Osteoblast (primary cell): Measurements from ENCODE around the gene MLNR. TPM values are rescaled to one million over a fixed set of nuclear protein-coding genes. Genes with fewer than 3 reads are reported as not detected.

ENCODE experiments used
- DNase-seq: peaks from one replicate; pipeline ENCODE4 v3.0.0; 2011; ENCODE audit warnings: low spot score, mixed read lengths; ENCODE audit not compliant: insufficient read length; ENCODE audit errors: missing footprints
- H2AFZ ChIP-seq: 2 replicates; pipeline ENCODE4 v1.6.0; 2011; ENCODE audit warnings: mild to moderate bottlenecking, low read length
- H3K27ac ChIP-seq: 2 replicates; pipeline ENCODE4 v1.5.1; 2011; ENCODE audit warnings: mild to moderate bottlenecking, low read depth, low read length, moderate library complexity
- H3K27me3 ChIP-seq: 2 replicates; pipeline ENCODE4 v1.6.0; 2012; ENCODE audit warnings: mild to moderate bottlenecking, control low read depth, inconsistent platforms, low read length, moderate library complexity; ENCODE audit not compliant: insufficient read depth
- H3K36me3 ChIP-seq: 2 replicates; pipeline ENCODE4 v1.5.1; 2011; ENCODE audit warnings: mild to moderate bottlenecking, low read length, control low read depth, moderate library complexity; ENCODE audit not compliant: insufficient read depth
- H3K4me1 ChIP-seq: 2 replicates; pipeline ENCODE4 v1.5.1; 2011; ENCODE audit warnings: mild to moderate bottlenecking, low read length, control low read depth, moderate library complexity; ENCODE audit not compliant: insufficient read depth
- H3K4me2 ChIP-seq: 2 replicates; pipeline ENCODE4 v1.6.0; 2011; ENCODE audit warnings: mild to moderate bottlenecking, low read length; ENCODE audit not compliant: insufficient read depth
- H3K4me3 ChIP-seq: fragments of 200-600 bp; sonication (generic); 3 replicates; pipeline ENCODE4 v1.5.1; 2012; ENCODE audit warnings: mild to moderate bottlenecking, low read length, inconsistent platforms; ENCODE audit not compliant: insufficient read depth
- H3K79me2 ChIP-seq: 2 replicates; pipeline ENCODE4 v1.6.0; 2012; ENCODE audit warnings: mild to moderate bottlenecking, low read length, control low read depth, inconsistent platforms; ENCODE audit not compliant: insufficient read depth
- H3K9me3 ChIP-seq: 2 replicates; pipeline ENCODE4 v1.5.1; 2011; ENCODE audit warnings: low read depth, low read length, control low read depth
- H4K20me1 ChIP-seq: 2 replicates; pipeline ENCODE4 v1.6.0; 2012; ENCODE audit warnings: mild to moderate bottlenecking, low read length, control low read depth; ENCODE audit not compliant: insufficient read depth
- small RNA-seq: library from RNA; depleted of rRNA; stranded (forward); fragments of <200 nt; gene quantifications from one replicate; pipeline ENCODE3, GENCODE V24; 2012
- total RNA-seq: library from RNA; depleted of rRNA; stranded (reverse); fragments of >200 nt; gene quantifications from 2 replicates; pipeline ENCODE4 v1.2.3, GENCODE V29; 2012
- TF ChIP-seq, protein P1 (sequence below): IDR thresholded peaks from 2 replicates; pipeline ENCODE4 v1.5.1; 2011; ENCODE audit warnings: mild to moderate bottlenecking, low read depth, low read length, moderate library complexity; ENCODE audit errors: extremely low read depth

MLNR gene
- total RNA-seq, 1 donor = not detected

DNA sequence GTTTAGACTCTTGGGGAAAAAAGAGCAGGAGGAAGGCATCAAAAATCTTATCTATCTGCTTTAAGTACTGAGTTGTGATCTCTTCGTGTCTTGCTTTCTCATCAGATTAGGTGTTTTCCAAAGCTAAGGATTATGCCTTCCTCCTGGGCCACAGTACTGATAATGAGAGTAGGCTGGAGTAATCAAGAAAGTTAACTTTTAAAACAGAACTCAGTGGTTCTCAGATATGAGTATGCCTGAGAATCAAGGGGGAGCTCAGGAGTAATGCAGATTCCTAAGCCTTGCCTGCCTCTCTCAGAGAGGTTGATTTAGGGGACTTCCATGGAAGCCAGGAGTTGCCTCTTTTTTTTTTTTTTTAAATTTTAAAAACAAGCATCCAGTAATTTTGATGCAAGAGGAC, 51.1 kb downstream of the MLNR start:
- Histone ChIP-seq H4K20me1 (no peaks in the 10 kb centered on the region), H3K27ac (no peak overlapping the region), H3K4me2 (no peak overlapping the region), H3K36me3 (peaks cover 8% of the 10 kb centered on the region), H2AFZ (no peak overlapping the region), H3K4me1 (no peaks in the 10 kb centered on the region), H3K79me2 (no peaks in the 10 kb centered on the region), H3K4me3 (no peak overlapping the region), H3K27me3 (no peaks in the 10 kb centered on the region), H3K9me3 (no peaks in the 10 kb centered on the region)
- TF ChIP-seq, protein P1, sequence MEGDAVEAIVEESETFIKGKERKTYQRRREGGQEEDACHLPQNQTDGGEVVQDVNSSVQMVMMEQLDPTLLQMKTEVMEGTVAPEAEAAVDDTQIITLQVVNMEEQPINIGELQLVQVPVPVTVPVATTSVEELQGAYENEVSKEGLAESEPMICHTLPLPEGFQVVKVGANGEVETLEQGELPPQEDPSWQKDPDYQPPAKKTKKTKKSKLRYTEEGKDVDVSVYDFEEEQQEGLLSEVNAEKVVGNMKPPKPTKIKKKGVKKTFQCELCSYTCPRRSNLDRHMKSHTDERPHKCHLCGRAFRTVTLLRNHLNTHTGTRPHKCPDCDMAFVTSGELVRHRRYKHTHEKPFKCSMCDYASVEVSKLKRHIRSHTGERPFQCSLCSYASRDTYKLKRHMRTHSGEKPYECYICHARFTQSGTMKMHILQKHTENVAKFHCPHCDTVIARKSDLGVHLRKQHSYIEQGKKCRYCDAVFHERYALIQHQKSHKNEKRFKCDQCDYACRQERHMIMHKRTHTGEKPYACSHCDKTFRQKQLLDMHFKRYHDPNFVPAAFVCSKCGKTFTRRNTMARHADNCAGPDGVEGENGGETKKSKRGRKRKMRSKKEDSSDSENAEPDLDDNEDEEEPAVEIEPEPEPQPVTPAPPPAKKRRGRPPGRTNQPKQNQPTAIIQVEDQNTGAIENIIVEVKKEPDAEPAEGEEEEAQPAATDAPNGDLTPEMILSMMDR = no peak
- no peak for DNase-seq

Small RNA genes lying within 50 kb of the gene (small RNA-seq; reads per million reads assigned to genes)
- not detected for gene COX7CP1

Other genes starting within 250 kb of the MLNR start
- 50.7 and 51.3 TPM in 2 replicates for gene FNDC3A, start 244.4 kb upstream of the MLNR start, total RNA-seq
- 3.2 and 3.6 TPM in 2 replicates for gene CDADC1, start 27.6 kb downstream of the MLNR start, total RNA-seq
- gene CAB39L, start 223.7 kb downstream of the MLNR start, total RNA-seq = 12.3 and 15.6 TPM in 2 replicates
- gene SETDB2, start 223.9 kb downstream of the MLNR start, total RNA-seq = 13.8 and 18.6 TPM in 2 replicates